NB4 (cell line): ENCODE data around the gene EIF6.

Source experiments
- DNase-seq: peaks from one replicate; pipeline ENCODE4 v3.0.0; 2010; ENCODE audit warnings: low read depth
- H3K4me3 ChIP-seq: one replicate; pipeline ENCODE4 v1.5.1; 2011; ENCODE audit warnings: mild to moderate bottlenecking, low read depth, low read length, moderate library complexity
- CTCF ChIP-seq: IDR thresholded peaks from one replicate; pipeline ENCODE4 v1.5.1; 2012; ENCODE audit warnings: low read depth, low read length
- MAX ChIP-seq: IDR thresholded peaks from 2 replicates; pipeline ENCODE4 v1.6.1; 2011; ENCODE audit warnings: low read depth, low read length
- MYC ChIP-seq: IDR thresholded peaks from 2 replicates; pipeline ENCODE4 v1.6.1; 2011; ENCODE audit warnings: low read depth, low read length
- POLR2A ChIP-seq: IDR thresholded peaks from 2 replicates; pipeline ENCODE4 v1.6.1; 2011; ENCODE audit warnings: mild to moderate bottlenecking; ENCODE audit not compliant: insufficient read length; ENCODE audit errors: extremely low read depth

The EIF6 gene

GRCh38 chr20:35288325-35289060, 3.9 kb upstream of the EIF6 start:
- no peak for DNase-seq
- TF ChIP-seq MAX (no peak), CTCF (no peak), POLR2A (no peak)
- H3K4me3 ChIP-seq = no peak overlapping the region

GRCh38 chr20:35287509-35288324, 3.1 kb upstream of the EIF6 start:
- H3K4me3 ChIP-seq = no peak overlapping the region
- DNase-seq = no peak
- no peak for TF ChIP-seq POLR2A

GRCh38 chr20:35286899-35287508, 2.4 kb upstream of the EIF6 start:
- TF ChIP-seq MAX (no peak), MYC (no peak), POLR2A (no peak), CTCF (no peak)

GRCh38 chr20:35286077-35286898, 1.7 kb upstream of the EIF6 start:
- DNase-seq = no peak
- TF ChIP-seq CTCF (no peak), MYC (no peak), POLR2A (no peak), MAX (no peak)
- H3K4me3 ChIP-seq = no peak overlapping the region

More at GRCh38 chr20:35286899-35287508, 2.4 kb upstream of the EIF6 start:
- H3K4me3 ChIP-seq = no peak overlapping the region
- DNase-seq = no peak

GRCh38 chr20:35285806-35286076, 1.2 kb upstream of the EIF6 start:
- no peak for TF ChIP-seq MAX
- TF ChIP-seq CTCF = no peak
- H3K4me3 ChIP-seq = no peak overlapping the region
- no peak for DNase-seq
